LNCAP (cell line): Measurements from ENCODE around the gene KRTAP3-2.

Source experiments
- CTCF ChIP-seq: fragments of 450-650 bp; IDR thresholded peaks from 2 replicates; pipeline ENCODE4 v1.5.1; 2017; ENCODE audit warnings: mild to moderate bottlenecking

KRTAP3-2 gene

DNA sequence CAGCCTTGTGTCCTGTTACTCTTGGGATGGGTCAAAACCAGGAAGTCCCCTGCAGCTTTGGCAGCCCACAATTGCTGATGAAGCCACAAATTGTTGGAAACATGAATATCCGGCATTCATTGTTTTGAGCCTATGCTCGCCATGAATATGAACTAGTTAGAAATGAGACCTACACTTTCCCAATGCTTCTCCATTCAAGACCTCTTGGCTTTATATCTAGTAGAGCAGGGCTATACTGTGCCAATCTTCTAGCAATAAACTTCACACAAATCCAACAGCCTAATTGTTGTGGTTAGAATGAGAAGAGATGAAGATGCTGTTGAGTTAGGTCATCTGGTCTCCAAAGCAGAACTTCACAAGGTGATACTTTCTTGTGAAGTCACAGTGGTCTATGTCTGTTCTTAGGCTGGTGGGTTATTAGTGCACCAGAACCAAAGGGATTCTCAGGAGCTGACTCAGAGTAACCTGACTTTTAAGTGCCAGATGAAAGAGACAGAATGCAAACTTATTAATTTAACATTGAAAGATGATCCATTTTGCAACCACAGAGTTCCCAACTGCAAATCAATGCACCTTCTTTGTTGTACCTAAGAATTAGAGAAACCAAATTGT lies 48.6 kb downstream of the KRTAP3-2 start:
- TF ChIP-seq CTCF: no peak

- TF ChIP-seq CTCF: no peak
These were observed 49.5 kb downstream of the KRTAP3-2 start for GRCh38 chr17:40950176-40950575.

GRCh38 chr17:40949418-40949817 lies 50.3 kb downstream of the KRTAP3-2 start:
- TF ChIP-seq CTCF: no peak
